Cortex of kidney (tissue), 1 donor: ENCODE results near the gene NCF2.

Source experiments
- DNase-seq: peaks from one replicate; lab custom pipeline; 2025; lab: John Stamatoyannopoulos, UW

Gene NCF2

GRCh38 chr1:183551924-183552323, 38.3 kb downstream of the NCF2 start:
- DNase-seq, result no peak

- no peak for DNase-seq
Measured at GRCh38 chr1:183550915-183551314, 39.3 kb downstream of the NCF2 start.

- no peak for DNase-seq
Measured at GRCh38 chr1:183548116-183548515, 42.1 kb downstream of the NCF2 start.

- no peak for DNase-seq
Measured at GRCh38 chr1:183546427-183546826, 43.8 kb downstream of the NCF2 start.

GRCh38 chr1:183544598-183545297, 45.5 kb downstream of the NCF2 start:
- DNase-seq, result no peak

- DNase-seq, result no peak
Measured at GRCh38 chr1:183543619-183544204, 46.5 kb downstream of the NCF2 start.

GRCh38 chr1:183537405-183537804, 52.9 kb downstream of the NCF2 start:
- no peak for DNase-seq

GRCh38 chr1:183533617-183534174, 56.6 kb downstream of the NCF2 start:
- no peak for DNase-seq

- DNase-seq, result no peak
Measured at GRCh38 chr1:183528577-183528976, 61.7 kb downstream of the NCF2 start.

GRCh38 chr1:183522104-183522503, 68.2 kb downstream of the NCF2 start:
- no peak for DNase-seq

- DNase-seq, result no peak
Measured at GRCh38 chr1:183520379-183520778, 69.9 kb downstream of the NCF2 start.

GRCh38 chr1:183517401-183517800, 72.9 kb downstream of the NCF2 start:
- no peak for DNase-seq

- no peak for DNase-seq
Measured at GRCh38 chr1:183516725-183517124, 73.5 kb downstream of the NCF2 start.

GRCh38 chr1:183515002-183515689, 75.1 kb downstream of the NCF2 start:
- DNase-seq, result no peak

- no peak for DNase-seq
Measured at GRCh38 chr1:183514235-183514634, 76.0 kb downstream of the NCF2 start.

- DNase-seq, result no peak
Measured at GRCh38 chr1:183512450-183512849, 77.8 kb downstream of the NCF2 start.

GRCh38 chr1:183508694-183509093, 81.6 kb downstream of the NCF2 start:
- DNase-seq, result no peak

GRCh38 chr1:183506561-183506960, 83.7 kb downstream of the NCF2 start:
- no peak for DNase-seq
